Fibroblast of lung (primary cell): ENCODE measurements around the gene EML4. TPM values are rescaled to one million over a fixed set of nuclear protein-coding genes. Genes with fewer than 3 reads are reported as not detected.

Experiments
- DNase-seq, 2 donors: peaks; one replicate each; pipeline versions ENCODE4 v3.0.0 to v3.0.0-alpha.2; 2010; ENCODE audit warnings: low read depth in 2 of 2
- H2AFZ ChIP-seq: 2 replicates; pipeline ENCODE4 v1.5.1; 2012; ENCODE audit warnings: low read length, control low read depth, inconsistent platforms
- H3K27ac ChIP-seq: 2 replicates; pipeline ENCODE4 v1.5.1; 2011; ENCODE audit warnings: low read length, control low read depth; ENCODE audit not compliant: insufficient read depth
- H3K27me3 ChIP-seq: 2 replicates; pipeline ENCODE4 v1.5.1; 2011; ENCODE audit warnings: mild to moderate bottlenecking, low read length; ENCODE audit not compliant: control insufficient read depth, insufficient read depth
- H3K36me3 ChIP-seq: 2 replicates; pipeline ENCODE4 v1.5.1; 2011; ENCODE audit warnings: low read length; ENCODE audit not compliant: control insufficient read depth, insufficient read depth
- H3K4me1 ChIP-seq: 2 replicates; pipeline ENCODE4 v1.5.1; 2011; ENCODE audit warnings: low read length; ENCODE audit not compliant: control insufficient read depth, insufficient read depth; ENCODE audit errors: extremely low read depth
- H3K4me2 ChIP-seq: 2 replicates; pipeline ENCODE4 v1.5.1; 2011; ENCODE audit warnings: low read length, control low read depth; ENCODE audit not compliant: insufficient read depth; ENCODE audit errors: extremely low read depth
- H3K4me3 ChIP-seq, 4 experiments: fragments of 200-600 bp in 1 of 4; sonication (generic) in 1 of 4; replicated peaks in 1 of 4; 2 replicates each; pipeline ENCODE4 v1.5.1; 2011 to 2016; ENCODE audit warnings: low read length in 4 of 4, low read depth in 3 of 4, mild to moderate bottlenecking in 3 of 4, control low read depth in 2 of 4, inconsistent platforms in 1 of 4, mixed read lengths in 1 of 4; ENCODE audit not compliant: insufficient read depth in 1 of 4; ENCODE audit errors: control extremely low read depth in 1 of 4
- H3K79me2 ChIP-seq: 2 replicates; pipeline ENCODE4 v1.5.1; 2012; ENCODE audit warnings: mild to moderate bottlenecking, low read length, inconsistent platforms; ENCODE audit not compliant: control insufficient read depth, insufficient read depth
- H3K9ac ChIP-seq: 2 replicates; pipeline ENCODE4 v1.5.1; 2011; ENCODE audit warnings: mild to moderate bottlenecking, low read length, control low read depth; ENCODE audit not compliant: insufficient read depth
- H3K9me3 ChIP-seq: 2 replicates; pipeline ENCODE4 v1.5.1; 2012; ENCODE audit warnings: low read depth, low read length; ENCODE audit not compliant: control insufficient read depth, insufficient read depth
- H4K20me1 ChIP-seq: 2 replicates; pipeline ENCODE4 v1.5.1; 2011; ENCODE audit warnings: low read length; ENCODE audit not compliant: control insufficient read depth, insufficient read depth; ENCODE audit errors: extremely low read depth
- EZH2 ChIP-seq: IDR thresholded peaks from 2 replicates; pipeline ENCODE4 v1.5.1; 2012; ENCODE audit warnings: low read length, control low read depth, mild to moderate bottlenecking; ENCODE audit errors: missing control alignments
- polyA plus RNA-seq, 2 donors: library from polyadenylated mRNA; depleted of rRNA in 1 of 2; stranded (reverse) in 1 of 2; unstranded in 1 of 2; fragments of >200 nt; gene quantifications; 2 replicates each; pipeline ENCODE4 v1.2.1, GENCODE V29; 2011 to 2012; ENCODE audit warnings: missing spikeins in 1 of 2
- total RNA-seq: library from RNA; depleted of rRNA; stranded (reverse); fragments of >200 nt; gene quantifications from 2 replicates; pipeline ENCODE4 v1.2.1, GENCODE V29; 2014
- TF ChIP-seq, protein P1 (sequence below), 2 donors: IDR thresholded peaks in 1 of 2; conservative IDR thresholded peaks in 1 of 2; 1 replicate in 1 of 2; 2 replicates in 1 of 2; pipeline ENCODE4 v1.5.1; 2011 to 2012; ENCODE audit warnings: low read length in 2 of 2, control low read depth in 1 of 2, inconsistent platforms in 1 of 2, low read depth in 1 of 2, mild to moderate bottlenecking in 1 of 2

EML4 gene
- total and polyA plus RNA-seq, 2 donors (not counting 1 experiment from before 2014, with no cell fraction given), result 49.5 to 62.7 TPM

DNA sequence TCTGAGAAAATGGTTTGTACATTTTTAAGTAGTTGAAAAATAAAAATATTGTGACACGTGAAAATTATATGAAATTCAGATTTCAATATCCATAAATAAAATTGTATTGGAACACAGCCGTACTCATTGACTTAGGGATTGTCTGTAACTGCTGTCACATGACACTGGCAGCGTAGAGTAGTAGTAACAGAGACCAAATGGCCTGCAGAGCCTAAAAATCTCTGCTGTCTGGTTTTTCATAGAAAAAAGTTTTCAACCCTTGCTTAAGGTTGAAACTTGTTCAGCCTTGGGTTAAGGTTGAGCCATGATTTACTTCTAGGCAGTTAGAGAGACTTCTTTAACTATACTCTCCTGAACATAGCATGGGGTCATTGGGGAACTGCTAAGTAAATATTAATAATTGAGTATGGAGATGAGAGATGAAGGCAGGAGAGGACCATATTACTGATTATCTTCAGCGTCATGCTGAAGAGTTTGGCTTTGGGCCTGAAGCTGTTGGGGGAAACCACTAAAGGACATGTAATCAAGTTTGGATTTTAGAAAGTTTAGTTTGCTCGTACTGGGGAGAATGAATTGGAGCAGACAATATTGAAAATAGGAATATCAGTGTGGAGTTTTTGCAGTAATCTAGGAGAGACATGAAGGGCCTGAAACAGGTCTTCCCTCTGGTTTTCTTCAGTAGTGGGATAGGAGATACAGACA, 16.2 kb downstream of the EML4 start:
- peak in 1 of 2 donors; percentile 21 for DNase-seq
- Histone ChIP-seq H3K4me3 (no peak overlapping the region), H3K4me2 (no peak overlapping the region), H3K36me3 (no peaks in the 10 kb centered on the region), H3K27me3 (no peaks in the 10 kb centered on the region), H2AFZ (no peak overlapping the region), H4K20me1 (no peaks in the 10 kb centered on the region), H3K79me2 (peaks cover 74% of the 10 kb centered on the region), H3K27ac (no peak overlapping the region), H3K9ac (no peak overlapping the region), H3K9me3 (no peaks in the 10 kb centered on the region), H3K4me1 (peaks cover 4% of the 10 kb centered on the region)
- TF ChIP-seq EZH2, result no peak
- TF ChIP-seq, protein P1, sequence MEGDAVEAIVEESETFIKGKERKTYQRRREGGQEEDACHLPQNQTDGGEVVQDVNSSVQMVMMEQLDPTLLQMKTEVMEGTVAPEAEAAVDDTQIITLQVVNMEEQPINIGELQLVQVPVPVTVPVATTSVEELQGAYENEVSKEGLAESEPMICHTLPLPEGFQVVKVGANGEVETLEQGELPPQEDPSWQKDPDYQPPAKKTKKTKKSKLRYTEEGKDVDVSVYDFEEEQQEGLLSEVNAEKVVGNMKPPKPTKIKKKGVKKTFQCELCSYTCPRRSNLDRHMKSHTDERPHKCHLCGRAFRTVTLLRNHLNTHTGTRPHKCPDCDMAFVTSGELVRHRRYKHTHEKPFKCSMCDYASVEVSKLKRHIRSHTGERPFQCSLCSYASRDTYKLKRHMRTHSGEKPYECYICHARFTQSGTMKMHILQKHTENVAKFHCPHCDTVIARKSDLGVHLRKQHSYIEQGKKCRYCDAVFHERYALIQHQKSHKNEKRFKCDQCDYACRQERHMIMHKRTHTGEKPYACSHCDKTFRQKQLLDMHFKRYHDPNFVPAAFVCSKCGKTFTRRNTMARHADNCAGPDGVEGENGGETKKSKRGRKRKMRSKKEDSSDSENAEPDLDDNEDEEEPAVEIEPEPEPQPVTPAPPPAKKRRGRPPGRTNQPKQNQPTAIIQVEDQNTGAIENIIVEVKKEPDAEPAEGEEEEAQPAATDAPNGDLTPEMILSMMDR (conservative IDR thresholded peaks at IDR 0.05 in 1 of 2, IDR thresholded peaks at IDR 0.05 in 1 of 2; ENCODE audit: low read depth in 1 of 2, low read length in 2 of 2), result no peak

DNA sequence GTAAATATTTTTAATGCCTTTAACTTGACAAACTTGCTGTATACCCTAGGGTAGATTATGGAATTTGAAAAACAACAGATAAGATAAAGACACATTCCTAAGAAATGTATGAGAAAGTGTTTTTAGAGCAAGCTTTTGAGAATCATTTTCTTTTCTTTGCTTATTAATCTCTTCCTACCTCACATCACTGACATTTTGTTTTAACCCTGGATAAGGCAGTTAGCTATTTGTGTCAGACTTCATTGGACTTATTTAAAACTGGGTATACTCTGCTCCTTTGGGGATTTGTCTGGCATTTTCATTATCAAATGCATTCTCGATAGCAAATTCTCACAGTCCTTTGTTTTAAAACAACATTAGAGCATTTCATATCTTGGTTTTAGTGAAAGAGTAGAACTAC, 17.2 kb downstream of the EML4 start:
- H3K4me1 ChIP-seq, result peaks cover 4% of the 10 kb centered on the region
- TF ChIP-seq EZH2, result no peak
- TF ChIP-seq, protein P1 (conservative IDR thresholded peaks at IDR 0.05 in 1 of 2, IDR thresholded peaks at IDR 0.05 in 1 of 2; ENCODE audit: low read depth in 1 of 2, low read length in 2 of 2), result no peak

DNA sequence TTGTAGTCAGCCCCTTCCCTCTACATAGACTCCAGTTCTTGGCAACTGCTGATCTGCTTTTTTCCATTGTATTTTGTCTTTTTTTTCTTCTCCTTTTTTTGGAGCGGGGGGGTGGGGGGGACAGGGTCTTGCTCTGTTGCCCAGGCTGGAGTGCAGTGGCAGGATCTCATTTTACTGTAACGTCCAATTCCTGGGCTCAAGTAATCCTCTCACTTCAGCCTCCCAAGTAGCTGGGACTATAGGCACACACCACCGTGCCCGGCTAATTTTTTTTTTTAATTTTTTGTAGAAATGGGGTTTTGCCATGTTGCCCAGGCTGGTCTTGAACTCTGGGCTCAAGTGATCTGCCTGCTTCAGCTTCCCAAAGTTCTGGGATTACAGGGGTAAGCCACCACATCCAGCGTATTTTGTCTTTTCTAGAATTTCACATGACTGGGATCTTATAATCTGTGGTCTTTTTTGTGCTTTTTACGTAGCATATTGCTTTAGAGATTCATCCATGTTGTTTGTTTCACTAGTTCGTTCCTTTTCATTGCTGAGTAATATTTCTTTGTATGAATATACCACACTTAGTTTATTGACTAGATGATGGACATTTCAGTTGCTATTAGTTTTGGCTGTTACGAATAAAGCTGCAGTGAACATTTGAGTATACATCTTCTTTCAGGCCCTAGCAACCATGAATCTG, 17.9 kb downstream of the EML4 start:
- Histone ChIP-seq H3K36me3 (no peaks in the 10 kb centered on the region), H3K4me1 (peaks cover 4% of the 10 kb centered on the region), H3K27me3 (no peaks in the 10 kb centered on the region), H3K9me3 (no peaks in the 10 kb centered on the region), H3K9ac (no peak overlapping the region), H3K4me2 (no peak overlapping the region), H3K27ac (no peak overlapping the region), H2AFZ (no peak overlapping the region), H3K4me3 (no peak overlapping the region), H3K79me2 (peaks cover 76% of the 10 kb centered on the region), H4K20me1 (no peaks in the 10 kb centered on the region)
- DNase-seq, result no peak
- TF ChIP-seq EZH2, result no peak
- TF ChIP-seq, protein P1 (conservative IDR thresholded peaks at IDR 0.05 in 1 of 2, IDR thresholded peaks at IDR 0.05 in 1 of 2; ENCODE audit: low read depth in 1 of 2, low read length in 2 of 2), result no peak

More for the DNA sequence above, 17.2 kb downstream of the EML4 start:
- Histone ChIP-seq H2AFZ (no peak overlapping the region), H3K27me3 (no peaks in the 10 kb centered on the region), H4K20me1 (no peaks in the 10 kb centered on the region), H3K4me2 (peak overlapping the region; percentile 21), H3K27ac (no peak overlapping the region), H3K36me3 (no peaks in the 10 kb centered on the region), H3K9ac (no peak overlapping the region), H3K4me3 (no peak overlapping the region), H3K79me2 (peaks cover 76% of the 10 kb centered on the region), H3K9me3 (no peaks in the 10 kb centered on the region)
- peak in 1 of 2 donors; percentile 16 for DNase-seq
